GM12872 (cell line): ENCODE results near the gene RAB27A.

ENCODE experiments used
- TF ChIP-seq, protein P1 (sequence below): IDR thresholded peaks from 3 replicates; pipeline ENCODE4 v1.5.1; 2011; ENCODE audit warnings: low read depth, mild to moderate bottlenecking, low read length, moderate library complexity; ENCODE audit not compliant: insufficient read depth

Gene RAB27A

DNA sequence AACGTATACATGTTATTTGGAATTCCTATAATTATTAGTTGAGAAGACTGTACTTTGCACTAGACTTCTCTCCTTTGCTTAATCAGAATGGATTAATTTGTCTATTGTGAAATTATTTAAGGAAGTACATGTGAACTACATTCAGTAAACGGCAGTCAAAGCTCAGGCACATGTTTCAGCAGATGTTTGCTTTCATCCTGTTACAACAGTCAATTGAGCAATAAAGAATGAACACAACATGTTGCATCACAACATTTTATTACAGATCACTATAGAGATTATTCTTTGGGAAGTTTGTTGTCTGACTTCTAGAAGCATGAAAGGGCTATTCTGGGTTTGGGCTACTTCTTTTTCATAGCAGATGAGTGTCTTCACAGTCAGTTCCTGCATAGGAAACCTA, 39.2 kb downstream of the RAB27A start:
- TF ChIP-seq, protein P1, sequence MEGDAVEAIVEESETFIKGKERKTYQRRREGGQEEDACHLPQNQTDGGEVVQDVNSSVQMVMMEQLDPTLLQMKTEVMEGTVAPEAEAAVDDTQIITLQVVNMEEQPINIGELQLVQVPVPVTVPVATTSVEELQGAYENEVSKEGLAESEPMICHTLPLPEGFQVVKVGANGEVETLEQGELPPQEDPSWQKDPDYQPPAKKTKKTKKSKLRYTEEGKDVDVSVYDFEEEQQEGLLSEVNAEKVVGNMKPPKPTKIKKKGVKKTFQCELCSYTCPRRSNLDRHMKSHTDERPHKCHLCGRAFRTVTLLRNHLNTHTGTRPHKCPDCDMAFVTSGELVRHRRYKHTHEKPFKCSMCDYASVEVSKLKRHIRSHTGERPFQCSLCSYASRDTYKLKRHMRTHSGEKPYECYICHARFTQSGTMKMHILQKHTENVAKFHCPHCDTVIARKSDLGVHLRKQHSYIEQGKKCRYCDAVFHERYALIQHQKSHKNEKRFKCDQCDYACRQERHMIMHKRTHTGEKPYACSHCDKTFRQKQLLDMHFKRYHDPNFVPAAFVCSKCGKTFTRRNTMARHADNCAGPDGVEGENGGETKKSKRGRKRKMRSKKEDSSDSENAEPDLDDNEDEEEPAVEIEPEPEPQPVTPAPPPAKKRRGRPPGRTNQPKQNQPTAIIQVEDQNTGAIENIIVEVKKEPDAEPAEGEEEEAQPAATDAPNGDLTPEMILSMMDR, result no peak

- TF ChIP-seq, protein P1, result no peak
Measured at GRCh38 chr15:55248895-55249294, 40.7 kb downstream of the RAB27A start.

DNA sequence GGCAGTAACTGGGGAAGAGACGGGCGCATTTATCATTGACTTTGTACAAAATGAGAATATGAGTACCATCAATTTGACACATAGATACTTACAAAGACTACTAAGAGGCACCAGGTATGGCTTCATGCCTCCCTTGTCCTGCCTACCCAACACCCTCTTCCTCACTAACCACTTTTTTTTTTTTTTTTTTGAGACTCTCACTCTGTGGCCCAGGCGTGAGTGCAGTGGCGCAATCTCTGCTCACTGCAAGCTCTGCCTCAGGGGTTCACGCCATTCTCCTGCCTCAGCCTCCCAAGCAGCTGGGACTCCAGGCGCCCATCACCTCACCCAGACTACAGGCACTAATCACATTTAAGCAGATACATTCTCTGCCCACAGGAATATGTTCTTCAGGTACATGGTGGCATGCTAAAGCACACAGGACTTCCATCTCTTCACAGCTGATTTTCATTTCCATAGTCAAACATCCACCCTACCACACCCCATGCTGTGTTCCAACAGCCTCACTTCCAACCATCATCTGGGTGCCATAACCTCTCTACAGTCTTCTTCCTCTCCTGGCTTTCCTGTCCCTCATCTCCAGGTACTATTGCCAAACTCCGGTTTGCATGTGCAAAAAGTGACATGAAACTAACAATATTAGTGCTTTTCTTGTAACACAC, 41.7 kb downstream of the RAB27A start:
- TF ChIP-seq, protein P1, result no peak

DNA sequence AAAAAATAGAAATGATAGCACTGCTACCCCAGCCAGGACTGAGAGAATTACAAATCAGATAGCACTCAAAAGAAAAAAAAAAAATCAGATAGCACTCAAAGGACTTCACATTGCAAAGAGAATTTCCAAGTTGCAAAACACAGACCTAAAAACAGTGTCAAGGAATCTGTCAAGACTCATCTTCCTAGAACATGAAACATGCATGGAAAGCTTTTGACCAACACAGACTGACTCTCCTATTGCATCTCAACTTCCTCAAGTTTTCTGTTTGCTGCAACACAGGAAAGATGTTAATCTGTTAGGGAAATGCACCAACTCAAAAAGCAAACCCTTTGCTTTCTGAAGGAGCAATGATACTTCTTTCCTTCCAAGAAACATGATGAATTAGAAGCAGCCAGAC, 42.3 kb downstream of the RAB27A start:
- TF ChIP-seq, protein P1, result no peak

DNA sequence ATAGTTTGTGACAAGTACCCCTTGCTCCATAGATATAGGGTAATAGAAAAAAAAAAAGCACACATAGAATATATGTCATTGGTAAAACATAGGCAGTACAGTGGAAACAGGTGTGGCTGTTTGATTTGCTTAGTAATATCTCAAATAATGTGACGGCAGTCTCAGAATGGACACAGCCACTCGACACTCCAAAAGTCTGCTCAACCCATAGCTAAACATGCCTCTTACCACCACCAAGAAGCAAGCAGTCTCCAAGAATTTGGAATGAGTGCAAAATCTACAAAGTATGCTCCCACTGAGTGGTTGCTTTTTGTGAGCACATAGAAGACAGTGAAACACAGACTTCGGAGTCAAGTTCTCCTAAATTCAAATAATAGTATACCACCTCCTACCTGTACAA, 43.0 kb downstream of the RAB27A start:
- TF ChIP-seq, protein P1, result no peak

GRCh38 chr15:55245059-55245458, 44.6 kb downstream of the RAB27A start:
- TF ChIP-seq, protein P1, result no peak

GRCh38 chr15:55241891-55242290, 47.7 kb downstream of the RAB27A start:
- TF ChIP-seq, protein P1, result no peak
